GM21825 (cell line): ENCODE results near the gene TWIST2.

Source experiments
- ATAC-seq: cut with Tn5 transposase; IDR thresholded peaks from one replicate; pipeline ENCODE4 v1.9.1; 2021; ENCODE audit warnings: mild to moderate bottlenecking, moderate library complexity; ENCODE audit not compliant: unreplicated experiment

Gene TWIST2

GRCh38 chr2:238936162-238937052 is 88.5 kb downstream of the TWIST2 start:
- no peak for ATAC-seq

GRCh38 chr2:238938003-238938400 is 90.1 kb downstream of the TWIST2 start:
- ATAC-seq: no peak

- ATAC-seq: no peak
Measured at GRCh38 chr2:238938401-238939055, 90.6 kb downstream of the TWIST2 start.

GRCh38 chr2:238939074-238939473 is 91.2 kb downstream of the TWIST2 start:
- no peak for ATAC-seq

GRCh38 chr2:238939521-238940403 is 91.9 kb downstream of the TWIST2 start:
- ATAC-seq: no peak

GRCh38 chr2:238940806-238941205 is 92.9 kb downstream of the TWIST2 start:
- ATAC-seq: no peak

- no peak for ATAC-seq
Measured at GRCh38 chr2:238941262-238941792, 93.4 kb downstream of the TWIST2 start.

- no peak for ATAC-seq
Measured at GRCh38 chr2:238942080-238942725, 94.3 kb downstream of the TWIST2 start.

- no peak for ATAC-seq
Measured at GRCh38 chr2:238942726-238943300, 94.9 kb downstream of the TWIST2 start.

GRCh38 chr2:238943338-238944067 is 95.6 kb downstream of the TWIST2 start:
- no peak for ATAC-seq

- no peak for ATAC-seq
Measured at GRCh38 chr2:238945433-238946150, 97.7 kb downstream of the TWIST2 start.

- ATAC-seq: no peak
Measured at GRCh38 chr2:238946318-238947242, 98.7 kb downstream of the TWIST2 start.

- no peak for ATAC-seq
Measured at GRCh38 chr2:238947243-238947760, 99.4 kb downstream of the TWIST2 start.

- ATAC-seq: no peak
Measured at GRCh38 chr2:238947920-238948710, 100.2 kb downstream of the TWIST2 start.

GRCh38 chr2:238948765-238949641 is 101.1 kb downstream of the TWIST2 start:
- ATAC-seq: no peak
